ENCODE data around the gene FRMPD2. TPM values are rescaled to one million over a fixed set of nuclear protein-coding genes. Genes with fewer than 3 reads are reported as not detected.

Gene FRMPD2
- total and polyA plus RNA-seq, 2 experiments from 2014 or later, result not detected

- DNase-seq (ENCODE audit: low spot score), result no peak
- ATAC-seq, result no peak
- no peaks in the 10 kb centered on the region for H4K20me1 ChIP-seq (replicated peaks; ENCODE audit: insufficient read depth)
- no peaks in the 10 kb centered on the region for H3K4me1 ChIP-seq (ENCODE audit: insufficient read depth)
- H3K27me3 ChIP-seq (ENCODE audit: insufficient read depth), result no peaks in the 10 kb centered on the region
- Mint-ChIP-seq H3K36me3 (ENCODE audit: low read depth) (no peaks in the 10 kb centered on the region), H3K4me3 (no peak overlapping the region), H3K27ac (no peak overlapping the region), H3K4me1 (no peaks in the 10 kb centered on the region; the same call in 2 of the 3 replicates), H3K9me3 (no peaks in the 10 kb centered on the region; the same call in 2 of the 3 replicates), H3K27me3 (ENCODE audit: insufficient read depth, low read depth, poor library complexity) (peaks cover 3% of the 10 kb centered on the region)
- no peaks in the 10 kb centered on the region for H3K36me3 ChIP-seq (ENCODE audit: insufficient read depth)
- no peaks in the 10 kb centered on the region for H3K79me2 ChIP-seq (replicated peaks; ENCODE audit: insufficient read depth)
- TF ChIP-seq CTCF (conservative IDR thresholded peaks at IDR 0.05; ENCODE audit: low read depth in 2 of 2) (no peak), ZNF331 (CRISPR knock-in tag; IDR thresholded peaks at IDR 0.05; ENCODE audit: low read depth) (no peak), POLR2AphosphoS5 (IDR thresholded peaks at IDR 0.05; ENCODE audit: low read depth) (no peak), EZH2 (IDR thresholded peaks at IDR 0.05; ENCODE audit: low read depth, unreplicated experiment) (no peak), ETS1 (IDR thresholded peaks at IDR 0.05) (no peak), REST (IDR thresholded peaks at IDR 0.05; ENCODE audit: unreplicated experiment) (no peak), ZNF462 (CRISPR knock-in tag; IDR thresholded peaks at IDR 0.05) (no peak), CREB1 (CRISPR knock-in tag; IDR thresholded peaks at IDR 0.05; ENCODE audit: low read depth) (no peak), ZNF114 (CRISPR knock-in tag; IDR thresholded peaks at IDR 0.05) (no peak), STAT1 (IDR thresholded peaks at IDR 0.05; ENCODE audit: unreplicated experiment) (no peak)
- H3K4me2 ChIP-seq, result no peak overlapping the region
- H3K27ac ChIP-seq (ENCODE audit: low read depth), result no peak overlapping the region
- H3F3A ChIP-seq (replicated peaks; ENCODE audit: low read depth), result no peaks in the 10 kb centered on the region
- H2AFZ ChIP-seq, result no peak overlapping the region
- H3K4me3 ChIP-seq, result no peak overlapping the region
- peaks cover 3% of the 10 kb centered on the region; the same call in 1 of the 2 replicates for H3K9me2 ChIP-seq (ENCODE audit: insufficient read depth)
Measured at GRCh38 chr10:48216744-48217143, 57.8 kb downstream of the FRMPD2 start.

Data from GM23338 (cell line).